ENCODE data around the gene TMEM88. TPM values are rescaled to one million over a fixed set of nuclear protein-coding genes. Genes with fewer than 3 reads are reported as not detected.

Gene TMEM88
- polyA plus RNA-seq, 2 donors: 8.7 to 9.7 TPM

DNA sequence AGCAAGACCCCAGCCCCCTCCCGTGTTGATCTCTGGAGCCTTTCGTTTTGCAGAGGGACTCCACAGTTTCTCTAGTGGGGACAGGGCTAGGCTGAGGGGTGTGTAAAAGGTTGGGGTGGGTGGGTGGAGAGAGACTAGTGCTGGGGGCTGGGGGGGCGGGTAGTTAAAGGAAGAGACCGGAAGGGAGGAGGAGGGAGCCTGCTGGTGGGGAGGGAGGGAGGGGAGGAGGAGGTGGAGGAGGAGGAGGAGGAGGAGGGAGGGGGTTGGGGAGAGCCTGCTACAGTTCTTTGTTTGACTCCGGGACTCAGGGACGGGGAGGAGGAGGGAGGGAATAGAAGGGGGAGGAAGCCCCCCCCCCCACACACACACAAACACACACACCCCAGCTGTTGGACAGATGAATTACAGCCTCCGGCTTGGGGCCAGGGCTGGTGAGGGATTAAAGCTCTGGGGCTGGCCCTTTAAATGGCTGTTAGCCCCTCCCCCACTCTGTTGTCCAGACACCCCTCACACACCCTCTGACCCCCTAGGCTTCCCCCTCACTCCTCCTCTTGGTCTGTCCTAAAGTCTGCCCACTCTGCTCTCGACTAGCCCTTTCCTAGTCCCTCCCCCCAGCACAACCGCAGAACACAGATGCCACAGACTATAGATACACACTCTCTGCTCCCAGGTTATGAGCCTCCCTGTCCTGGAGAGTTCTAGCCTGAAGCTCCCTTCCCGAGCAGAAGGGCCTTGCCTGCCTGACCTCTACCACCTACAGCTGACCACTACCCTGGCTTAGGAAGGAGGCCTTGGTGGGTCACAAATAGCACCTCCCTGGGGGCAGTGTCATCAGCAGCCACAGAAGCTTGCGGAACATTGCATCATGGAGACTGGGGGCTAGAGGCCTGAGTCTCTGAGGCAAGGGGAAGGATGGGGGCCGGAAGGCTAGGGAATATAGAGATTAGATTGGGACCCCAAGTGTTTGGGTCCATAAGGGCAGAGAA, 16.5 kb upstream of the TMEM88 start:
- Histone ChIP-seq H3K27ac (ENCODE audit: low read depth in 2 of 2, low read length in 1 of 2) (peak overlapping the region; percentile 45 to 83), H3K36me3 (ENCODE audit: control insufficient read depth in 2 of 2, insufficient read depth in 2 of 2, low read length in 1 of 2) (no peaks in the 10 kb centered on the region), H3K27me3 (ENCODE audit: control insufficient read depth in 1 of 2, insufficient read depth in 2 of 2, low read length in 2 of 2) (no peaks in the 10 kb centered on the region), H3K4me3 (ENCODE audit: low read depth in 1 of 2, low read length in 2 of 2) (peak overlapping the region in 1 of 2 donors; percentile 16), H3K9me3 (ENCODE audit: control insufficient read depth in 2 of 2, insufficient read depth in 1 of 2, low read depth in 1 of 2, low read length in 1 of 2) (no peaks in the 10 kb centered on the region), H3K4me1 (ENCODE audit: control insufficient read depth in 2 of 2, insufficient read depth in 2 of 2, low read length in 1 of 2) (peaks cover 9 to 22% of the 10 kb centered on the region in 2 donors)
- 21 to 28% methylated on average over 8 to 11 of the region's 12 CpGs for WGBS, 2 donors

GRCh38 chr17:7839190-7839875, 15.5 kb upstream of the TMEM88 start:
- Histone ChIP-seq H3K36me3 (ENCODE audit: control insufficient read depth in 2 of 2, insufficient read depth in 2 of 2, low read length in 1 of 2) (no peaks in the 10 kb centered on the region), H3K4me1 (ENCODE audit: control insufficient read depth in 2 of 2, insufficient read depth in 2 of 2, low read length in 1 of 2) (peaks cover 9 to 19% of the 10 kb centered on the region in 2 donors), H3K9me3 (ENCODE audit: control insufficient read depth in 2 of 2, insufficient read depth in 1 of 2, low read depth in 1 of 2, low read length in 1 of 2) (no peaks in the 10 kb centered on the region), H3K4me3 (ENCODE audit: low read depth in 1 of 2, low read length in 2 of 2) (no peak overlapping the region), H3K27ac (ENCODE audit: low read depth in 2 of 2, low read length in 1 of 2) (peak overlapping the region; percentile 45 to 83), H3K27me3 (ENCODE audit: control insufficient read depth in 1 of 2, insufficient read depth in 2 of 2, low read length in 2 of 2) (no peaks in the 10 kb centered on the region)
- WGBS, 2 donors: 44 to 54% methylated on average over 6 of the region's 6 CpGs

- H3K4me1 ChIP-seq (ENCODE audit: control insufficient read depth in 2 of 2, insufficient read depth in 2 of 2, low read length in 1 of 2): peaks cover 9 to 19% of the 10 kb centered on the region in 2 donors
- no peak overlapping the region for H3K4me3 ChIP-seq (ENCODE audit: low read depth in 1 of 2, low read length in 2 of 2)
- H3K9me3 ChIP-seq (ENCODE audit: control insufficient read depth in 2 of 2, insufficient read depth in 1 of 2, low read depth in 1 of 2, low read length in 1 of 2): no peaks in the 10 kb centered on the region
- H3K27me3 ChIP-seq (ENCODE audit: control insufficient read depth in 1 of 2, insufficient read depth in 2 of 2, low read length in 2 of 2): no peaks in the 10 kb centered on the region
- WGBS, 2 donors: 38 to 52% methylated on average over 2 of the region's 2 CpGs
- H3K36me3 ChIP-seq (ENCODE audit: control insufficient read depth in 2 of 2, insufficient read depth in 2 of 2, low read length in 1 of 2): no peaks in the 10 kb centered on the region
- peak overlapping the region in 1 of 2 donors; percentile 83 for H3K27ac ChIP-seq (ENCODE audit: low read depth in 2 of 2, low read length in 1 of 2)
These were observed 15.0 kb upstream of the TMEM88 start for GRCh38 chr17:7839876-7840261.

DNA sequence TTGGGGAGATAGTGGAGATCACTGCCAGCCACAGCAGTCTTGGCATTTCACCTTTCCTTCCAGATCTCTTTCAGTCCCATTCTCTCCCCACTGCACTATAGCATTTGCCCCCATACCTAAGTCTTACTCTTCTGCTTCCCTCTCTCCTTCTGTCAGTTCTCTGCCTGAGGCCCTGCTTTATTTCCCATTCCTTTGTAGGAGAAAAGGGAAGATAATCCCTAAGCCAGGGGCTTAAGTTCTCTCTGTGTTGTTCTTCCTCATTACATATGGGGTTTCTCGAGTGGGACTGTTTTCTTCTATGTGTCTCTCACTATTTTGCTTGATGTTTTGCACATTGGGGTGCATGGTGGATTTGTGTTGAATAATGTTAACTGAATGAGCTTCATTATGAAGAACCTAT, 14.4 kb upstream of the TMEM88 start:
- 32 to 46% methylated on average over 1 of the region's 1 CpG for WGBS, 2 donors
- H3K27ac ChIP-seq (ENCODE audit: low read depth in 2 of 2, low read length in 1 of 2): no peak overlapping the region
- no peaks in the 10 kb centered on the region for H3K9me3 ChIP-seq (ENCODE audit: control insufficient read depth in 2 of 2, insufficient read depth in 1 of 2, low read depth in 1 of 2, low read length in 1 of 2)
- H3K4me3 ChIP-seq (ENCODE audit: low read depth in 1 of 2, low read length in 2 of 2): no peak overlapping the region
- peaks cover 11 to 24% of the 10 kb centered on the region in 2 donors for H3K4me1 ChIP-seq (ENCODE audit: control insufficient read depth in 2 of 2, insufficient read depth in 2 of 2, low read length in 1 of 2)
- peaks cover 0 to 1% of the 10 kb centered on the region in 2 donors for H3K36me3 ChIP-seq (ENCODE audit: control insufficient read depth in 2 of 2, insufficient read depth in 2 of 2, low read length in 1 of 2)
- H3K27me3 ChIP-seq (ENCODE audit: control insufficient read depth in 1 of 2, insufficient read depth in 2 of 2, low read length in 2 of 2): no peaks in the 10 kb centered on the region

- Histone ChIP-seq H3K27ac (ENCODE audit: low read depth in 2 of 2, low read length in 1 of 2) (peak overlapping the region; percentile 98 to 100), H3K4me1 (ENCODE audit: control insufficient read depth in 2 of 2, insufficient read depth in 2 of 2, low read length in 1 of 2) (peaks cover 11 to 25% of the 10 kb centered on the region in 2 donors), H3K27me3 (ENCODE audit: control insufficient read depth in 1 of 2, insufficient read depth in 2 of 2, low read length in 2 of 2) (no peaks in the 10 kb centered on the region), H3K36me3 (ENCODE audit: control insufficient read depth in 2 of 2, insufficient read depth in 2 of 2, low read length in 1 of 2) (peaks cover 0 to 4% of the 10 kb centered on the region in 2 donors), H3K9me3 (ENCODE audit: control insufficient read depth in 2 of 2, insufficient read depth in 1 of 2, low read depth in 1 of 2, low read length in 1 of 2) (no peaks in the 10 kb centered on the region), H3K4me3 (ENCODE audit: low read depth in 1 of 2, low read length in 2 of 2) (no peak overlapping the region)
- 64 to 67% methylated on average over 1 of the region's 1 CpG for WGBS, 2 donors
These were observed 14.0 kb upstream of the TMEM88 start for GRCh38 chr17:7840875-7841274.

DNA sequence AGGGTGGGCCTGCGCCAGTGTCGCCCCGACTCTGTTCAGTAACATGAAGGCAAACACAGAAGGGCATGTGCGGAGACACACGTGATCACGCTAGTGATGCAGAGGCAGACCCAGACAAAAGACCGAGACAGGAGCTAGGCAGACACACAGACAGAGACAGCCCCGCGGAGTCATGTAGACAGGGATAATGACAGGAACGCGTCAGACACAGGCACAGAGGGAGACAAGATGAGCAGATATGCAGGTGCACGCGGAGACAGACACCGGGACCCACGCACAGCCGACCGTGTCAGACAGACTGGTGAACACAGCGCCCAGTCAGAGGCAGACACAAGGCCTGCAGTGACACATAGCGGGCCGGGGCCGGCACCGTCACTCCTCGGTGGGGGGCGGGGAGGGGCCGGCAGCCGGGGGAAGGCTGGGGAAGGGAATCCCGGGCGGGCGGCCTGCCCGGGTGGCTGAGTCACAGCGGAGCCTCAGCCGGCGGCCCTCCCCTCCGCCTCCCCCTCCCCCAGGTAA, 13.4 kb upstream of the TMEM88 start:
- Histone ChIP-seq H3K27ac (ENCODE audit: low read depth in 2 of 2, low read length in 1 of 2) (peak overlapping the region; percentile 98 to 100), H3K27me3 (ENCODE audit: control insufficient read depth in 1 of 2, insufficient read depth in 2 of 2, low read length in 2 of 2) (no peaks in the 10 kb centered on the region), H3K36me3 (ENCODE audit: control insufficient read depth in 2 of 2, insufficient read depth in 2 of 2, low read length in 1 of 2) (peaks cover 0 to 8% of the 10 kb centered on the region in 2 donors), H3K9me3 (ENCODE audit: control insufficient read depth in 2 of 2, insufficient read depth in 1 of 2, low read depth in 1 of 2, low read length in 1 of 2) (no peaks in the 10 kb centered on the region), H3K4me3 (ENCODE audit: low read depth in 1 of 2, low read length in 2 of 2) (peak overlapping the region; percentile 46 to 67), H3K4me1 (ENCODE audit: control insufficient read depth in 2 of 2, insufficient read depth in 2 of 2, low read length in 1 of 2) (peaks cover 11 to 25% of the 10 kb centered on the region in 2 donors)
- 2 to 3% methylated on average over 25 to 34 of the region's 34 CpGs for WGBS, 2 donors

DNA sequence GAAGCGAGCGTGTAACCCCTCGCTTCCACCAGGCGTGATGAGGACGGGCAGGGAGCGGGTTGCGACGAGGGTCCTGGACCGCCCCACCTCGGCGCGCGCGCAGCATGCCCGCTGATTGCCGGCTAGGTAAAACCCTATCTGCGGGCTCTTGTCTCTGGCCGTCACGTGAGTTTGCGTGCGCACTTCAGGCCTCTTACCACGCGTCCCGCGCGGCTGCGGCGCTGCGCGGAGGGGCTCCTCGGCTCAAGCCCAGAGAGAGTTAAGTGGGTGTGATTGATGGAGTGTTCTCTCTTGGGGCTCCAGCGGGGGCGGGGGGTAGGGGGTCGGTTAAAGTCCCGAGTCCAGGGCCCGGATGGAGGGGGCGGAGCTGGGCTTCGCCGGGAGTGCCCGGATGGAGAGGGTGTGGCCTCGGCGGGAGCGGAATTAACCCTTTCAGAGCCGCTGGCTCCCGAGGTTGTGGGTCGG, 12.9 kb upstream of the TMEM88 start:
- 0 to 1% methylated on average over 44 to 46 of the region's 46 CpGs for WGBS, 2 donors
- H3K27me3 ChIP-seq (ENCODE audit: control insufficient read depth in 1 of 2, insufficient read depth in 2 of 2, low read length in 2 of 2): no peaks in the 10 kb centered on the region
- H3K27ac ChIP-seq (ENCODE audit: low read depth in 2 of 2, low read length in 1 of 2): peak overlapping the region; percentile 98 to 100
- peaks cover 0 to 12% of the 10 kb centered on the region in 2 donors for H3K36me3 ChIP-seq (ENCODE audit: control insufficient read depth in 2 of 2, insufficient read depth in 2 of 2, low read length in 1 of 2)
- H3K9me3 ChIP-seq (ENCODE audit: control insufficient read depth in 2 of 2, insufficient read depth in 1 of 2, low read depth in 1 of 2, low read length in 1 of 2): no peaks in the 10 kb centered on the region
- peaks cover 11 to 23% of the 10 kb centered on the region in 2 donors for H3K4me1 ChIP-seq (ENCODE audit: control insufficient read depth in 2 of 2, insufficient read depth in 2 of 2, low read length in 1 of 2)
- H3K4me3 ChIP-seq (ENCODE audit: low read depth in 1 of 2, low read length in 2 of 2): peak overlapping the region; percentile 46 to 67

DNA sequence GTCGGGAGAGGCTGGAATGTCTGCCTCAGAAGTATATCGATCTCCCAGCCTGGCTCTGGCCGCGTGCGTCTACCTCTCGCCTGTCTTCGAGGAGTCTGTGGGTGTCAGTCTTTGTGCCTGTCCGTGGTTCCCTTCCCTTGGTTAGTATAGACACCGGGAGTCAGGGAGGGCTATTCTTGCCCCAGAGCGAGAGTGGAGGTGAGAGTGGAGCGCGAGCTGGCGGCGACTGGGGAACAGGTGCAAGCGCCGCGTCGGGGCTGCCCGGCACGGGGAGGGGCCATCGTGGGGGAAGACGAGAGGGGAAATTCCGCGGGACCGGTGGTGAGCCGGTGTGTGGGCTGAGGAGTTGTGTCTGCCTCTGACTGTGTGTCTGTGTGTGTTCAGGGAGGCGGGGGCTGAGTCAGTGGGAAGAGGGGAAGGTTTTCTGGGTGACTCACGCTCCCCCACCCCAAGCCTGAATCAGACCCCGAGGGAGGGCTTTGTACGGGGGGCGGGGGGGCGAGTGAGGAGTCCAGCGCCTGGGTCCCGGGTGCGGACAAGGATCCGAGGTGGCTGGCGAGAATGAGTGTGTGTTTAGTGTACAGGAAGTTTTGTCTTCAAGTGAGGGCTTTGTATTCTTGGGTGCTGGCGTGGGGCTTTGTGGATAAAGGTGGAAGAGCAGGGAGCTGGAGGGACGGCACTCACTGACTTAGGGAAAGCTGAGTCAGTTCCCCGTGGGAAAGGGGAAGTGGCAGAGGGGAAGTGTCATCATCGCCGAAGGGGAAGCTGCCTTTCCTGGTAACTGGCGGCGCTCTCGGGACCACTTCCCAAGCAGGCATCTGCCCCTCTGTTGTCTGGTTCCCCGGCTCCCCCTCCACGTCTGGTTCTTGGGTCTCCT, 12.2 kb upstream of the TMEM88 start:
- peaks cover 11 to 23% of the 10 kb centered on the region in 2 donors for H3K4me1 ChIP-seq (ENCODE audit: control insufficient read depth in 2 of 2, insufficient read depth in 2 of 2, low read length in 1 of 2)
- H3K27me3 ChIP-seq (ENCODE audit: control insufficient read depth in 1 of 2, insufficient read depth in 2 of 2, low read length in 2 of 2): no peaks in the 10 kb centered on the region
- peak overlapping the region; percentile 46 to 67 for H3K4me3 ChIP-seq (ENCODE audit: low read depth in 1 of 2, low read length in 2 of 2)
- H3K27ac ChIP-seq (ENCODE audit: low read depth in 2 of 2, low read length in 1 of 2): peak overlapping the region; percentile 98 to 100
- WGBS, 2 donors: 0% methylated on average over 47 of the region's 47 CpGs
- no peaks in the 10 kb centered on the region for H3K9me3 ChIP-seq (ENCODE audit: control insufficient read depth in 2 of 2, insufficient read depth in 1 of 2, low read depth in 1 of 2, low read length in 1 of 2)
- H3K36me3 ChIP-seq (ENCODE audit: control insufficient read depth in 2 of 2, insufficient read depth in 2 of 2, low read length in 1 of 2): peaks cover 0 to 17% of the 10 kb centered on the region in 2 donors

GRCh38 chr17:7843257-7843535, 11.7 kb upstream of the TMEM88 start:
- Histone ChIP-seq H3K27ac (ENCODE audit: low read depth in 2 of 2, low read length in 1 of 2) (peak overlapping the region; percentile 98 to 100), H3K9me3 (ENCODE audit: control insufficient read depth in 2 of 2, insufficient read depth in 1 of 2, low read depth in 1 of 2, low read length in 1 of 2) (no peaks in the 10 kb centered on the region), H3K4me3 (ENCODE audit: low read depth in 1 of 2, low read length in 2 of 2) (peak overlapping the region; percentile 46 to 67), H3K36me3 (ENCODE audit: control insufficient read depth in 2 of 2, insufficient read depth in 2 of 2, low read length in 1 of 2) (peaks cover 0 to 20% of the 10 kb centered on the region in 2 donors), H3K4me1 (ENCODE audit: control insufficient read depth in 2 of 2, insufficient read depth in 2 of 2, low read length in 1 of 2) (peaks cover 11 to 23% of the 10 kb centered on the region in 2 donors), H3K27me3 (ENCODE audit: control insufficient read depth in 1 of 2, insufficient read depth in 2 of 2, low read length in 2 of 2) (no peaks in the 10 kb centered on the region)
- 0 to 1% methylated on average over 17 of the region's 17 CpGs for WGBS, 2 donors

All from esophagus (tissue), 2 donors.